ENCODE data around the gene SMIM38.

SMIM38 gene

DNA sequence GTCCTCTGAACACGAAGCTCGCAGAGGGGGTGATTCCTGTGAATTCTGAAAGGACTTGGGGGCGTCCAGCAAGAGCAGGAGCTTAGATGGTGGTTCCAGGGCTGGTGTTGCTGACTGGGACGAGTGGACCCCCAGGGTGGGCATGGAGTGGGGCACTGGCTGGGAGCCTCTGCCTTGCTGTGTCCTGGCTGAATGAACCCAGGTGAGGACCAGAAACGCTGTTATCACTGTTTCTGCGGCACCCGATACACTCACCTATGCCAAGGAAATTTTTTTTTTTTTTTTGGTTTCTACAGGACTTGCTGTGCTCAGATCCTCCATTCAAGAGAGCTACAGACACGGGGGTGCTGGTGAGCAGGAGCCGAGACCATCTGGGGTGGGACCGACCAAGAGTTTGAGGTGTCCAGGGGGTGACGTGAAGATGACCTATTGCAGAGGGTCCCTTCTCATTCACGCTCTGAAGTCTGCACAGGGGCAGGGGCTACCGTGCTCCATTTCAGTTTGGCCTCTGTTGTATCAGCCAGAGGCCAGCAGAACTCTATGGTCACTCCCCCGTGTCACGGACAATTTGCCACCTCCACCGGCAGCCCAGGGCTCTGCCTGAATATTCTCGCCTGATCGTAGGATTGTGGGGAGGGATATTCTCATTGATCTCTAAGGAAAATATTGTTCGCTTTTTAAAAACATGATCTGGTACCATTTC is 3.6 kb downstream of the SMIM38 start:
- no peak for DNase-seq (ENCODE audit: low read depth)

DNA sequence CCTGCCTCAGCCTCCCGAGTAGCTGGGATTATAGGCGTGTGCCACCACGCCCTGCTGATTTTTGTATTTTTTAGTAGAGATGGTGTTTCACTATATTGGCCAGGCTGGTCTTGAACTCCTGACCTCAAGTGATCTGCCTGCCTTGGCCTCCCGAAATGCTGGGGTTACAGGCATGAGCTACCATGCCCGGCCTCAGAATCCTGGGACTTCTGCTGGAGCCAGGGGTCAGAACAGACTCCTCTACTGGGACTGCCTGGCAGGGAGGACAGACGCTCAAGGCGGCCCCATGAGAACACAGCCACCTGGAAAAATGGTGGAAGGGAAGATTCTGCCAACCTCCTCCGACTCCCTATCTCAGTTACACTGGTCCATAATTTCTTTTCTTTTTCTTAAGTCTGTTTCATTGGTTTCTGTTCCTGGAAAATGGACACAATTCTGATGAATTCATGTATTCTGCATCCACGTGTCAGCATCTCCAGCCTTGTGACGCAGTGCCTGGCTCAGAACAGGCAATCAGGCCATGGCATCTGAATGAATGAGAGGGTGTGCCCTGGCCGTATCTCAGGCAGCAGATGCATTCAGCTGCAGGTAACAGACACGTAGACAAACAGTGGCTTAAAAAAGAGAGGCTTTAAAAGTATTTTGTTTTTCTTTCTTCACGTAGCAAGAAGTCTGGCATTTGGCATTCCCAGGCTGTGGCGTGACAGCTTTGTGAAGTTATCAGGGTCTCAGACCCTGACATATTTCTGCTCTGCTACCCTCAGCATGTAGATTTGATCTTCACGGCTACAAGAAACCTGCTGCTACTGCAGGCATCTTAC is 4.8 kb downstream of the SMIM38 start:
- DNase-seq (ENCODE audit: low read depth) = no peak

DNA sequence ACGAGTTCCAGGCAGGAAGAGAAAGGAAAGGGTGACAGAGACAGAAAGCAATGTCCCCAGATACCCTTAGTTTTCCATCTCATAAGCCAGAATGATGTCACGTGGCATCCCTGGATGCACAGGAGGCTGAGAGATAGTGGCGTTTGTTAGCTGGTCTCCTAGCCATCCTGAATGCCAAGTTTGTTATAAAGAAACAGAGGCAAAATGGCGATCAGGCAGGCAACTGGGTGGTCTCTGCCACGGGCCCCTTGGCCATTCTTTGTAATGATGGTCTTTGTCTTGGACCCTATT is 5.3 kb downstream of the SMIM38 start:
- no peak for DNase-seq (ENCODE audit: low read depth)

DNA sequence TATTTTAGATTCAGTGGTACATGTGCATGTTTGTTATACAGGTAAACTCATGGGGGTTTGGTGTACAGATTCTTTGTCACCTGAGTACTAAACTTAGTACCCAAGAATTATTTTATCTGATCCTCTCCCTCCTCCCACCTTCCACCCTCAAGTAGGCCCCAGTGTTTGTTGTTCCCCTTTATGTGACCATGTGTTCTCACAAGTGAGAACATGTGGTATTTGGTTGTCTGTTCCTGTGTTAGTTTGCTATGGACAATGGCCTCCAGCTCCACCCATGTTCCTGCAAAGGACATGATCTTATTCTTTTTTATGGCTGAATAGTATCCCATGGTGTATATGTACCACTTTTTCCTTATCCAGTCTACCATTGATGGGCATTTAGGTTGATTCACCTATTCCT is 6.8 kb downstream of the SMIM38 start:
- no peak for DNase-seq (ENCODE audit: low read depth)

DNA sequence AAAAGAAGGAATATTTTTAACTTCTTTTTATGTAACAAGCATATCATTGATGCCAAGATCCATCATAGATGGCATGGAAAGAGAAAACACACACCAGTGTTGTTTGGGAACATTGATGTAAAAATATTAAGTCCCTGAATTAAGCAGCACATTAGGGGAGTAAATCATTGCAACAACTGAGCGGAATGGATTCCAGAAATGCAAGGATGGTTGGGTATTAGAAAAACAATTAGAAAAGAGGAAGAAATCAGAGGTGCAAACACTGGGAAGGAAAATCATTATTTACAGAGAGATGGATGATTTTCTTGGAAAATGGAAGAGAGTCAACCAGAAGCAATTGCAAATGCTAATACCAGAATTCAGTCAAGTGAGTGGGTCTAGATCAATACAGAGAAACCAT is 8.1 kb downstream of the SMIM38 start:
- no peak for DNase-seq (ENCODE audit: low read depth)

DNA sequence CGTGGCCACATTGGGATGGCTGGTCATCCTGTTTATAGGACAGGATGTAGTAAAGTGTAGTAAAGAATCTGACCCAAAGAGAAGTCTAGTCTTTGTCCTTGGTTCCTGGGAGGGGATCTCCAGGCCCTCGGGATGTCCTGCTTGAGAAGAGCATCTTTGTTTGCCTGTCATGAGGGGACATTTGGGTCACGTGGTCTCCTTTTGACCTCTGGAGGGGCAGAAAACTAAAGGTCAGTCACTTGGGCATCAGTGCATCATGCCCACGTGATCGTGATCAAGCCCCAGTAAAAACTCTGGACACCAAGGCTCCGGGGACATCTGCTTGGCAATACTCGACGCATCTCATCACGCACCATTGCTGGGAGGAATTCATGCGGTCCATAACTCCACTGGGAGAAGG is 9.1 kb downstream of the SMIM38 start:
- DNase-seq (ENCODE audit: low read depth) = no peak

DNA sequence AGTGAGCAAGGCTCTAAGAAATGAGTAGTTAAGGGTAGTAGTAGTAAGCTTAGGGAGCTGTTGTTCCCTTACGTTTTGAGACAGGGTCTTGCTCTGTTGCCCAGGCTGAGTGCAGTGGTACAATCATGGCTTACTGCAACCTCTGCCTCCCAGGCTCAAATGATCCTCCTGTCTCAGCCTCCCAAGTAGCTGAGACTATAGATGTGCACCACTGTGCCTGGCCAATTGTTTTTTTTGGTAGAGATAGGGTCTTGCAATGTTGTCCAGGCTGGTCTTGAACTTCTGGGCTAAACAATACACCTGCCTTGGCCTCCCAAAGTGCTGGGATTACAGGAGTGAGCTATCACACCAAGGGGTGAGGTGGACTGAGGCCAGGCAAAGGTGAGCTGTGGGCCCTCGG is 10.0 kb downstream of the SMIM38 start:
- DNase-seq (ENCODE audit: low read depth) = no peak

DNA sequence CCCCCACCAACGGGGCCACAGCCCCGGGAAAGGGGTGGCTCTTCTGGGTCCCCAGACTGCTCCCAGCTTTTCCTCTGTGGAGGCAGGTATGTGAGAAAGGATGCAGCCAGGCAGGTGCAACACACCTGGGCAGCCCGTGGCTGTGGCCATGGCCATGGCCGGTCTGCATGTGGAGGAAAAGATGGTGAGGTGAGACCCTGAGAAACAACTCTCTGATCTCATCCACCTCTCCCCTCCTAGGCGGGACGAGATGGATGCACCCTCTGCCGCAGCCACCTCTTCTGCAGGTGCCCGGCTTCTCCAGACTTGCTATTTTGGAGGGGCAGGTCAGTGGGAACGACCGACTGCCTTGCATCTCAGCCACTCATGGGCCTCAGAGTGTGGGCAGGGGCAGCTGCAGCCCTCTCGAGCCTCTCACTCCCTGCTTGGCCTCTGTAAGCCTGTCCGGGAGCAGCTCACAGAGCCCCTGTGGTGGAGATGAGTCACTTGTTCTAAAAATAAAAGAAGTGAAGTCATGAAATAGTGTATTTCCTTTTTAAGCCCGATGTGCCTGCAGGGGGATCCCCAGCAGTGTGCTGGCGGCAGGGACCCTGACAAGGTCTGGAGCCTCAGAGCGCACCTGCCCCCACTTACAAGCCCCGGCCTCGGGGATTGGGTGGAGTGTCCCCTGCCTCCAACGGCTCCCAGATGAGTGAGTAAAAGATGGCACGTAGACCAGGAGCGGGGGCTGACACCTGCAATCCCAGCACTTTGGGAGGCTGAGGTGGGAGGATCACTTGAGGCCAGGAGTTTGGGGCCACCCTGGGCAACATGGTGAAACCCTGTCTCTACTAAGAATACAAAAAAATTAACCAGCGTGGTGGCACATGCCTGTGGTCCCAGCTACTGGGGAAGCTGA is 10.7 kb downstream of the SMIM38 start:
- DNase-seq (ENCODE audit: low read depth) = peak; percentile 42

DNA sequence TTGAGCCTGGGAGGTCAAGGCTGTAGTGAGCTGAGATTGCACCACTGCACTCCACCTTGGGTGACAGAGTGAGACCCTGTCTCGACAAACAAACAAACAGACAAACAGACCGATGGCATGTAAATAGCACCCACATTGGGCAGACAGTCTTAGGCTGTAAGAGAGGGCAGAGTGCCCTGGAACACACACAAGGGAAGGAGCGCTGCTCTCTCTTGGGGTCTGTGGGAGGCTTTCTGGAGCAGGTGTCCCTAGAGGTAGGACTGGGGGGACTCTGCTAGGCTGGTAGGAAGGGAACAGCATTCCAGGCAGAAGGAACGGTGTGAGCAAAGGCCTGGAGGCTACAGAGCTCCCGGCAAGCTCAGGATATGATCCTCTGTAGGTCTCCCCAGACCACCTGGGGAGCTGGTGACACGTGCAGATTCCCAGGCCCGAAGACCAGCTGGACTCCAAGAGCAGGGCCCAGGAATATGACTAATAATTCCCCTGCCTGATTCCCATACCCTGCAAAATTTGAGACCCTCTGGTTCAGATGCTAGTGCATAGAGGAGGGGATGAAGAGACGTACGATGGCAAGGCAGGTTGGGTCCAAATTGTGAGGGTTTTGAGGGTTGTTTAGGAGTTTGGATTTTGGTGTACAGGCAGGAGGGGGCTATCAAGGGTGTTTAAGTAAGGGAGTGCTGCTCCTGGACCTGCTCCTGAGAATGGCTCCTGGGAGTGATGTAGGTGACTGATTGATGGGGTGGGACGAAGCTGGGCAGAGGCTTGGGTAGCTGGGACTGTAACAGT is 11.6 kb downstream of the SMIM38 start:
- no peak for DNase-seq (ENCODE audit: low read depth)

DNA sequence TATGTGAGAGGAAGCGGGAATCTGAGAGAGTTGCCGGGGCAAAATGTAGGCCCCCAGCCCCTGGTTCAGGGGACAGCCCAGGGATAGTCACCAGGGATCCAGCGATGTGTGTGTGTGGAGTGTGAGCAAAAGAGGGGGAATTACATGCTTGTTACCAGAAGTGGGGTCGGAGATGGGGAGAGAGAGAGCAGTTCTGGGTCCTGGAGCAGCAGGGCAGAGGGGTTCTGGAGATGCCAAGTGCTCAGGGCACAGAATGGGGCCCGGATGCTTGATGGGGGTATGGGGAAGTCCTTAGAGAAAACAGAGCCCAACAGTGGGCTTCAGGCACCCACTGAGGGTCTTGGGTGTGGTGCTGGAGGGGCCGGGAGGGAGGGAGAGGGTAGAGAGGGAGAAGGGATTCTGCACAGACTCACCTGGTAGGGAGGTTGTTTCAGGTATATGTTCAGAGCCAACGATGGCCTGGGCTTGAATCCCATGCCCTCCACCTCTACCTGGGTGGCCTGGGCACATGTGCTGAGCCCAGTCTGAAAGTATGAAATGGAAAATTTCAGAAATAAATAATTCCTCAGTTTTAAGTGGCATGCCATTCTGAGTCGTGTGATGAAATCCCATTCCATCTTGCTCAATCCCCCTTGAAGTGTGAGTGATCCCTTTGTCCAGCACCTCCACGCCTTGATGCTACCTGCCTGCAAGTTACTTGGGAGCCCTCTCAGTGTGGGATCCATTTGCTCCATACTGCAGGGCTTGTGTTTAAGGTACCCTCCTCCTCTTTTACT is 12.4 kb downstream of the SMIM38 start:
- no peak for DNase-seq (ENCODE audit: low read depth)

DNA sequence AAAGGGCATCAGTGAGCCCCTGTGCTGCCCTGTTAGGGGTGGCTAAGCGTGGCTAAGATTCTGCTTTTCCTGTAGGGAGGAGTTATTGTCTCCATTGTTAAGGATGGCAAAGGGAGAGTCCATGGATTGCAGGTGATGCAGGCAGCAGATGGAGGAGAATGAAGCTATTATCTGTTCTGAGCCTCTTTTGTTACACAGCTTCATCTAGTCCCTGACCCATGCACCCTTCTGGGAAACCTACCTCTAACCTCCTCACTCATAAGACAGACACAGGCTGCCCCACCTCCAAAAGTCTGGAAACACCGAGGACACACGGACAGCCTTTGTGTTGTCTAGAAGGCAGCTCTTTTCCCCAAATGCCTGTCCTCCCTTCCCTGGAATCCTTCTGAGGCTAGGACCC is 13.7 kb downstream of the SMIM38 start:
- DNase-seq (ENCODE audit: low read depth) = no peak

DNA sequence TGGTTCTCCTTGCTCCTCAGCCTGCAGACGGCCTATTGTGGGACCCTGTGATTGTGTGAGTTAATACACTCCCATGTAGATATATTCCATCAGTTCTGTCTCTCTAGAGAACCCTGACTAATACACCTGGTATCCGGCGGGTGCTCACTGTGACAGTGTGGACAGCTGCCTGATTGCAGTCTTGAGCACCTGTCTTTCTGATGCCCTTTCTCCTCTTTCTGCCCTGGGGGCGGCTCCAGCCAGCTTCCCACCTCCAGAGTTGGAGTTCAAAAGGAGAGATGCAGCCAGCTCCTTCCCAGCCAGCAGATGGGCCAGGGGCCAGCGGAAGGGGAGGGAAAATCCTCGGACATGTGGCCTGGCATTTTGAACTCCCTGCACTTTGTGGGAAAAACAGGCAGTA is 15.0 kb downstream of the SMIM38 start:
- no peak for DNase-seq (ENCODE audit: low read depth)

DNA sequence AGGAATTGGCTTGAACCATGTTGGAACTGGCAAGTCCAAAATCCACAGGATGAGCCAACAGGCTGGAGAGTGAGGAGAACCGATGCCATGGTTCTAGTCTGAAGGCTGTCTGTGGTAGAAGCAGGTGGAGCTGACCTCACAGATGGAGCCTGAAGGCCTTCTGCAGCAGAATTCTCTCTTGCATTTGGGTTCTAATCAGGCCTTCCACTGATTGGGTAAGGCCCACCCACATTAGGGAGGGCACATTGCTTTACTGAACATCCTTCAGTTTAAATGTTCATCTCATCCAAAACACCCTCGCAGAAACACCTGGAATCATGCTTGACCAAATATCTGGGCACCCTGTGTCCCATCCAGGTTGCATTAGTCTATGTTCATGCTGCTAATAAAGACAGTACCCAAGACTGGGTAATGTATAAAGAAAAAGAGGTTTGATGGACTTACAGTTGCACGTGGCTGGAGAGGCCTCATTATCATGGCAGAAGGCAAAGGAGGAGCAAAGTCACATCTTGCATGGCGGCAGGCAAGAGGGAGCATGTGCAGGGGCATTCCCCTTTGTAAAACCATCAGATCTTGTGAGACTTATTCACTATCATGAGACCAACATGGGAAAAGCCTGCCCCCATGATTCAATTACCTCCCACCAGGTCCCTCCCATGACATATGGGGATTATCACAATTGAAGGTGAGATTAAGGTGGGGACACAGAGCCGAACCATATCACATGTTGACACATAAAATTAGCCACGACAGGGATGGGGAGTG is 15.9 kb downstream of the SMIM38 start:
- no peak for DNase-seq (ENCODE audit: low read depth)

DNA sequence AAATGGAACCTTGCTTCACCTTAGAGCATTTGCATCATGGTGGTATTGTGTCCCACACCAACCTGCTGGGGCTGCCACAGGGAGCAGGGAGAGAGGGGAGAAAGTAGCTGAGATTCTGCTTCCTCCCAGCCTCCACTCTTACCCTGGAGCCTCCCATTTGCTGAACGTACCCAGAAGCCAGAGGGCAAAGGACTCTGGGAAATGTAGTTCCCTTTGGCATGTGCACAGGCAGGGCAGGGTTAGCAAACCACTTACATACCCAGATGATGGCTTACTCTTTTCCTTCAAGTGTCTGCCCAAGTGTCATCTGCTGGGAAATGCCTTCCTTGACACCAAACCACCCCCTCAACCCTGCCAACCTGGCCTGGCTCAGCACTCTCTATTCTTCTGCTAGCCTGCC is 16.9 kb downstream of the SMIM38 start:
- no peak for DNase-seq (ENCODE audit: low read depth)

DNA sequence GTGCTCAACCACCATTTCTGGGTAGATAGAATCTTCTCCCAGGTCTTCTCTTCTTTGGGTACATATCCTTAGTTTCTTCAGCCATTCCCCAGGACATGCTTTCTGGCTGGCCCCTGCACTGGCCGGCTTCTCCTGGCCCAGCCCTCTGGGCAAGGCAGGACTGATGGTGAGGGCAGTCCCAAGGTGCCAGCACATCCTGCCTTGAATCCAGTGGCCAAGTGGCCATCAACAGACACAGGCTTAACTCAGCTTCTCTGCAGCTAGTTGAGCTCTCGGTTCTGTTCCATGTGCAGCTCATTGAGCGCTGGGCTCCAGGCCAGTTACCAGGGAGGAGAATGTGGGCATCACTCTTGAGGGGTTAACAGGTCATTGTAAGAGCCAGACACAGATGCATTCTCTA is 17.6 kb downstream of the SMIM38 start:
- DNase-seq (ENCODE audit: low read depth) = no peak

DNA sequence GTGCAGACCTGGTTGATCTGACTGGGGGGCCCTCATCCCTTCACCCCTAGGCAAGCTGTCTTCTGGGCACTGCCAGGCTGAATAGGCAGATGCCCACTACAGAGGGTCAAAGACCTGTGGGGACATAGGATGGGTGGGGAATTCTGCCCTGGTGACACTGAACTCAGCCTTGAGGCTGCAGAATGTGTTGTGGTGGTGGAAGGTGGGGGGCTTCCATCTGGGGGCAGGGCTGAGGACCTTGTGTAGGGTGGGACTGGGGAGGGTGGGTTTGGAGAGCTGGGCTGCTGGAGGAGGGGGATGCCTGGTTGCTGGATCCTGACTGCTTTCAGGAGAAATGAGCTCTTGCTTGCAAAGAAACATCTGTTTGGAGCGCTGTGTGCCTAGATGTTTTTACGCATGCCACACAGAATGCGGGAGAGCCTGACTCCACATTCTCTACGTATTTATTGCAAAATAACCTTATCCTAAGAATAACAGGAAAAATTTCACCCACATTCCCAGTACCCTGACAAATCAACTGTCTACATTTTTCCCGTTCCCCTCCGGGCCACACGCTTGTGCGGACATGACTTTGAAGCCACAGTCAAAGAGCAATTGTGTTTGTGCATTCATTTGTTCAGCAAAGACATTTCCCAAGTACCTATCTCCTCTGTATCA is 18.3 kb downstream of the SMIM38 start:
- DNase-seq (ENCODE audit: low read depth) = no peak

DNA sequence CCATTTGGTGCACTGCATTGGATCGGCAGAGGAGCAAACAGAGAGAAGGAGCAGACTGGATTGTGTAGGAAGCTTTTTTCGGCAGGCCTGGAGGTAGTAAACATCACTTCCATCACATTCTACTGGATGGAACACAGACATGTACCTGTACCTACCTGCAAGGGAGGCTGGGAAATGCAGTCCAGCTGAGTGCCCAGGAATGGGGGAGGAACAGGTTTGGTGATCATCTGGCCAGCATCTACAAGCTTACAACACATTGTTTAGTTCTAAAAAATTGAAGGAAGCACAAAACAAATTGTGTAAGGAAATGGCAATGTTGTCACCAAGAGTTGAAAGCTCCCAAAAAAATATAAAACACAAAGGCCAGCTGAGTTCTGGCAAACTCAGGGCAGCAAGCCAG is 19.1 kb downstream of the SMIM38 start:
- DNase-seq (ENCODE audit: low read depth) = no peak

DNA sequence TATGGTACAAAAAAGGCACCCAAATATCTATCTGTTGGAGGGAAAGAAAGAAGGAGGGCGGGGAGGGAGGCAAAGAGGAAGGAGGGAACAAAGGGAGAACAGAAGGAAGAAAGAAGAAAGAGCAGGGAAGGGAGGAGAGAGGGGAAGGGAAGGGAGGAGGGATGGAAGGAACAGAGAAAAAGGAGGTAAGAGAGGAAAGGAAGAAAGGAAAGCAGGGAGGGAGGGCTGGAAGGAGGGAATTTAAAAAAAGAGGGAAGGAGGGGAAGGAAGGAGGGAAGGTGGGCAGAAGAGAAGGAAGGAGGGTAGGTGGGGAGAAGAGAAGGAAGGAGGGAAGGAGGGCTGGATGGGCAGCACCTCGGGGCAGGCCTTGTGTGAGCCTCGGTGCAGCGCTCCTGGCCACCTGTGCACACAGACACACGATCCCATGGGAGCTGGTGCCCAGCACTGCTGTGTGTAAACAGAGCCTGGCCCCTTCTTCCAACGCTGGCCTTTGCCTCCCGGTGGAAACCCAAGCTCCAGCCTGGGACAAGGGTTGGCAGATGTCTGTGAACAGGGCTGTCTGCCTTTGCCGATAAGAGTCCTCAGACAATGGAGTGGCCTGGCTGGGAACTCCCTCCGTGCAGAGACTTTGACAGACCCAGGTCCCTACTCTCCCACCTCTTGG is 23.2 kb downstream of the SMIM38 start:
- DNase-seq (ENCODE audit: low read depth) = no peak

DNA sequence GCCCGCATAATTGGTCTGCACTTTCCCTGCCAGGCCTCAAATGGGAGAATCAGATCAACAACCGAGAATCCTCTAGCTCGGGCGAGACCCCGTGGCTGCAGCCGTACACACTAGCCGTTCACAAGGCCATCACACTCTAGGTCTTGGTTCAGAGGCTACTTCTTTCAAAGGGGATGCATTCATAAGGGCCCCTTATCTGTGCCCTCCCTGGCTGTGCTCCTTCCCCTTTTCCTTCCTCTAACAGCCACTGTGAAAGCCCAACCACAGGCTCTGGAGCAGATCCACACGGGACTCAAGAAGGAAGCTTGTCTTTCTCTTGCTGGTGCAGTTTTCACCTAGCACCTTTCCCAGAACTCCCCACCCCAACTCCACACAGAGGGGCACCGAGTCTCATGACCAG is 24.5 kb downstream of the SMIM38 start:
- DNase-seq (ENCODE audit: low read depth) = no peak

DNA sequence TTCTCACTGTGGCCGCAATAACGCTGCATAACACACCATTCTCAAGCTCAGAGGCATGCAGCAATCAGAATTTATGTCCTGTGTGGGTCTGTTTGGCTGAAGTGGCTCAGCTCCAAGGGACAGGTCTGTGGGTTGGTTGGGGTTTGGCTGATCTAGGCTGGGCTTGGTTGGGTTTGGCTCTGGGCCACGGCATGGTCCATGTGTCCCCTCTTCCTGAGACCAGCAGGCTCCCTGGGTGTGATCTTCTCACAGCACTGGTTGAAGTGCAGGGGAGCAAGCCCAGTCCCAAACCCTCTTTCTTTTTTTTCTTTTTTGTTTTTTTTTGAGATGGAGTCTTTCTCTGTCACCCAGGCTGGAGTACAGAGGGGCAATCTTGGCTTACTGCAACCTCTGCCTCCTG is 25.0 kb downstream of the SMIM38 start:
- no peak for DNase-seq (ENCODE audit: low read depth)
